ENCODE measurements around the gene EXOSC1.

Gene EXOSC1

DNA sequence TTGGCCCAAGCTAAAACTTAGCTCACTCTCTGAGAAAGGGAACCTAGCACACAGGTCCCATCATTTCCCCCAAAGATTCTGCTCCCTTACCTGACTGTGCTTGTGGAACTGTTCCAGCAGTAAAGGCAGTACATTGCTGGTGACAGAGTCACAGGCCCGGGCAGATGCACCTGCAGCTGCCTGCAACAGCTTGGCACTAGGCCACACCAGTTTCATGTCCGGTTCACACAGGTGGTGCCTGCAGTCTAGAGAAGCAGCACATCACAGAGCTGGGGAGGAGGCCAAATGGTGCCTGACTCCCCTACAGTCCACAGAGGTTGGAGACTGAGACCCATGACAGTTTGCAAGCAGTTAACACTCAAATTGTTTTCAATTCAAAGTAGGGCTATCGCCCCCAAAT, 22.4 kb upstream of the EXOSC1 start:
- DNase-seq (ENCODE audit: low read depth, low spot score) = no peak
- TF ChIP-seq, protein P1, sequence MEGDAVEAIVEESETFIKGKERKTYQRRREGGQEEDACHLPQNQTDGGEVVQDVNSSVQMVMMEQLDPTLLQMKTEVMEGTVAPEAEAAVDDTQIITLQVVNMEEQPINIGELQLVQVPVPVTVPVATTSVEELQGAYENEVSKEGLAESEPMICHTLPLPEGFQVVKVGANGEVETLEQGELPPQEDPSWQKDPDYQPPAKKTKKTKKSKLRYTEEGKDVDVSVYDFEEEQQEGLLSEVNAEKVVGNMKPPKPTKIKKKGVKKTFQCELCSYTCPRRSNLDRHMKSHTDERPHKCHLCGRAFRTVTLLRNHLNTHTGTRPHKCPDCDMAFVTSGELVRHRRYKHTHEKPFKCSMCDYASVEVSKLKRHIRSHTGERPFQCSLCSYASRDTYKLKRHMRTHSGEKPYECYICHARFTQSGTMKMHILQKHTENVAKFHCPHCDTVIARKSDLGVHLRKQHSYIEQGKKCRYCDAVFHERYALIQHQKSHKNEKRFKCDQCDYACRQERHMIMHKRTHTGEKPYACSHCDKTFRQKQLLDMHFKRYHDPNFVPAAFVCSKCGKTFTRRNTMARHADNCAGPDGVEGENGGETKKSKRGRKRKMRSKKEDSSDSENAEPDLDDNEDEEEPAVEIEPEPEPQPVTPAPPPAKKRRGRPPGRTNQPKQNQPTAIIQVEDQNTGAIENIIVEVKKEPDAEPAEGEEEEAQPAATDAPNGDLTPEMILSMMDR (IDR thresholded peaks at IDR 0.05; ENCODE audit: low read depth, low read length) = no peak
- in situ Hi-C loops (cut with HindIII; ENCODE audit: low sequenced_read_pairs) = no loop called here
- no peak overlapping the region for H3K4me3 ChIP-seq (ENCODE audit: low read depth, low read length)

DNA sequence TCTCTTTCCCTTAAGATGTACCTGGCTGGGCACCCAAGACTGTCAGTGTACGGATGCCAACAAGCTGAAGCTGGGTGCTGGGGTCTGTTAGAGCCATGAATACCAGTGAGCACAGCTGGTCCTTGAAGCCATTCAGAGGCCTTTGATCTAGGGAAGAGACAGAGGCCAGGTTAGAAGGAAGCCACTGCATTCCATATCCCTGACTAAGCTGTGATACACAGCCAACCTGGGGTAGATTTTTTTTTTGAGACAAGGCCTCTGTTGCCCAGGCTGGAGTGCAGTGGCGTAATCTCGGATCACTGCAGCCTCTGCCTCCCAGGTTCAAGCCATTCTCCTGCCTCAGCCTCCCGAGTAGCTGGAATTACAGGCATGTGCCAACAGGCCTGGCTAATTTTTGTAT, 20.9 kb upstream of the EXOSC1 start:
- TF ChIP-seq, protein P1 (IDR thresholded peaks at IDR 0.05; ENCODE audit: low read depth, low read length) = no peak
- H3K4me3 ChIP-seq (ENCODE audit: low read depth, low read length) = no peak overlapping the region
- in situ Hi-C loops (cut with HindIII; ENCODE audit: low sequenced_read_pairs) = no loop called here
- DNase-seq (ENCODE audit: low read depth, low spot score) = no peak

DNA sequence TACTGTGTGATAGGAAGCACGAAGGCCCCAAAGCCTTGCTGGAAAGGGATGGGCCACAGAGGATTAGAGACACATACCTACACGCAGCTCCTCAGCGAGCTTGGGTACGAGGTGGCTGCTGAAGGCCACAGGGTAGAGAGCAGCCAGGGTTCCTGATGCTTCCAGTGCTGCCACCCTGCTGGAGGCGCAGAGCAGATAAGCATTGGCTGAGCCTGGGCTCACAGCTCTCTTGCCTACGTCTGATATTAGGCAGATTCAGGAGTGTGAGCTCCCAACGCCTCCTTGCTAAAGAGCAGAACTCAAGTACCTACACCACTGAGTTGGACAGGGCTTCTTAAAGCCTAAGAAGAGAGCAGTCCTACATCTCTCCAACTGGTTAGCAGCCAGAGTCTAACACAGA, 20.2 kb upstream of the EXOSC1 start:
- TF ChIP-seq, protein P1 (IDR thresholded peaks at IDR 0.05; ENCODE audit: low read depth, low read length) = no peak
- H3K4me3 ChIP-seq (ENCODE audit: low read depth, low read length) = no peak overlapping the region
- in situ Hi-C loops (cut with HindIII; ENCODE audit: low sequenced_read_pairs) = no loop called here
- no peak for DNase-seq (ENCODE audit: low read depth, low spot score)

DNA sequence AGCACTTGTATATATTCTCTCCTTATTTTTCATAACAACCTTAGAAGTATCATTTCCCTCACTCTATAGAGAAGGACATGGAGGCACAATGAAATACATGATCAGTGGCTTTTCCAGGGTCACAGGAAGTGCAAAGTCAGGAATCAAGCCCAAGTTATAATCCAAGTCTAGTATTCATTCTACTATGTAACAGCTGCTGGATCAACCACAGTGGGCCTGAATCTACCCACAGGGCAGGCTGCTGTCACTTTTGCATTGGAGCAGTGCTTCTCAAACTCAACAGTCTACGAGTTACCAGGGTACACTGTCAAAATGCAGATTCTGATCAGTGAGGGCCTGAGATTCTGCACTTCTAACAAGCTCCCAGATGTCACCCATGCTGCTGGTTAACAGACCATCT, 18.4 kb upstream of the EXOSC1 start:
- TF ChIP-seq, protein P1 (IDR thresholded peaks at IDR 0.05; ENCODE audit: low read depth, low read length) = no peak
- DNase-seq (ENCODE audit: low read depth, low spot score) = no peak
- no peak overlapping the region for H3K4me3 ChIP-seq (ENCODE audit: low read depth, low read length)
- in situ Hi-C loops (cut with HindIII; ENCODE audit: low sequenced_read_pairs) = no loop called here

DNA sequence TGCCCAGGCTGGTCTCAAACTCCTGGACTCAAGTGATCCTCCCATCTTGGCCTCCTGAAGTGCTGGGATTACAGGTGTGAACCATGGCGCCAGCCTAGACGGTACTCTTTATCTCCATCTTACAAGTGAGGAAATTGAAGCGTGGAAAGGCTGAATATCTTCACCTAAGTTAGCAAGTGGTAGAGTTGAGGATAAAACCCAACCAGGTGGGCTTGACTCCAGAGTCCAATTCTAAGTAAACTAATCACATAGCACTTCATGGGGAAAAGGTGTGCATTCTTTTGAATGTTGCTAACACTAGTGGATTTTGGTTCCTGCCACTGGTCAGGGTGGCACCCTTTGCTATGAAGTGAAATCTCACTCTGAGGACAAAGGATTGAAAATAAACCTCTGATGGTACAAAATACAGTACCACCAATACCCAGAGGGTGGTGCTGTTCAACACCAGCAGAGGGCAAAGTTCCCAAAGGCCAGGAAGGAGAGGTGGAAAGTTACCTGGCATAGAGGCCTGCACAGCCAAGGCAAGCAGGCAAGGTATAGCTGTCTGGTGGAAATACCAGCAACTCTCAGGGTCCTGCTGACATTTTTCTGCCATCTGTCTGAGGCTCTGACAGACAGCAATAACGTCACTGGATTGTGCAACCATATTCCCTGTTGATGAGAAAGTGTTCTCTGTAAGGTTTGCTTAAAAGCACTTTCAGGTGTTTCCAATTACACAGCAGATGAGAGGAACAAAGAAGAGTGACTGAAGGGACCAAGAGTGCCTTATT, 17.7 kb upstream of the EXOSC1 start:
- in situ Hi-C loops (cut with HindIII; ENCODE audit: low sequenced_read_pairs) = no loop called here
- TF ChIP-seq, protein P1 (IDR thresholded peaks at IDR 0.05; ENCODE audit: low read depth, low read length) = peak; percentile 80
- H3K4me3 ChIP-seq (ENCODE audit: low read depth, low read length) = no peak overlapping the region
- DNase-seq (ENCODE audit: low read depth, low spot score) = peak; percentile 43

DNA sequence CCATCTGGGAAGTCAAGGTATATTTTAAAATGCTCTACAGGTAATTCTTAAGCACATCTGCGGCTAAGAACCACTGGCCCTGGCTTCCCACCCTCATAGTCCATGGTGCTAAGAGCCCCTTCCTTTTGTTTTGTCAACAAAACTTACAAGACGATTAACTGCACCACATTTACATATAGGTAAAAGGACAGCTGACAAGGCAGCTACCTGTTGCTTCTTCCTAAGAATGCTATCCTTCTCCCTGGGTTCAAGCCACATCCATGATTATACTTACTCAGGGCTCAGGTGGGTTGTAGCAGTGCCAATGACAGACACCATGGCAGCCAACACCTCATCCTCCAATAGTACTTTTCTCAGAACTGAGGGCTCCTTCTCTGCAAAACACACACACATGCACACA, 16.5 kb upstream of the EXOSC1 start:
- no peak for DNase-seq (ENCODE audit: low read depth, low spot score)
- no peak overlapping the region for H3K4me3 ChIP-seq (ENCODE audit: low read depth, low read length)
- TF ChIP-seq, protein P1 (IDR thresholded peaks at IDR 0.05; ENCODE audit: low read depth, low read length) = no peak
- in situ Hi-C loops (cut with HindIII; ENCODE audit: low sequenced_read_pairs) = no loop called here

Data from astrocyte of the spinal cord (primary cell).